Activated CD4-positive, alpha-beta T cell treated with anti-CD3 and anti-CD28 coated beads, Interleukin-2, Interleukin-6, amounts not matched to agents 100 ng/mL and 50 ng/mL, durations not matched to agents 16 hours and 8 hours (primary cell): ENCODE results near the gene VIPR2.
"Not testable (repeated sequence)": the region's sequence is repeated elsewhere in the genome, so short reads cannot be mapped to it uniquely, and the experiment has no call there.

Source experiments
- DNase-seq: peaks from one replicate; pipeline ENCODE4 v3.0.0-alpha.2; 2020

Gene VIPR2

DNA sequence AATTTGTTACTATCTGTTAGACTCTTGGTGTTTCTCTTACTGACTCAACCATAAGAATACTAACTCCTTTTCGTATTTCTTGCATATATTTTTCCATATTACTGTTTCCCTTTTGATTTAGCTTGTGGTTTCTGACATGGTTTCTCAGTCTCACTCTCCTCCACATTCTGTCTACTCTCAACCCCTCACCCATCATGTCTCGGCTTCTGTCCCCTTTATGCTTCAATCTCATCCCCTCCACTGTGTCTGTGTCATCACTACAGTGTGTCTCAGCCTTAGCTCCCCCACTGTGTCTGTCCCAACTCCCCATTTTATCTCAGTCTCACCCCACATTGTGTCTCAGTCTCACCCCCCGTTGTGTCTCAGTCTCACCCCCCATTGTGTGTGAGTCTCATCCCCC lies 126.9 kb downstream of the VIPR2 start:
- peak; percentile 19 for DNase-seq

DNA sequence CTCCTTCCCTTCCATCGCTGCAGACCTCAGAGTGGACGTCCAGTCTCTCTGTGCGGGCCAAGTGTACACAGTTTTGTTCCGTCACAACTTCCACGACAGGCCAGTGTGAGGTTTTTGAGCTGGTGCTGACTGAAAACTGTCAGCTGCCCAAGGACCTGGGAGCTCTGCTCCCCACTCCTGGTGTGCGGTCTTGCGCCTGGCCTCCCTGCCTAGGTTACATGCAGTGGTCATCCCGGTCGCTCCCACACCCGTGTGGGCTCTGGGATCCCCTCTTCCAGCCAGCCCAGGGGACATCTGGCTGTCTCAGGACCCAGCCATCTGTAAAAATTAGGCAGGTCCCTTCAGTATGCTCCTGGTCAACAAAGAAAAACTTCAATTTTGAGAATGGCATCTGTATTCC lies 127.5 kb downstream of the VIPR2 start:
- no peak for DNase-seq

DNA sequence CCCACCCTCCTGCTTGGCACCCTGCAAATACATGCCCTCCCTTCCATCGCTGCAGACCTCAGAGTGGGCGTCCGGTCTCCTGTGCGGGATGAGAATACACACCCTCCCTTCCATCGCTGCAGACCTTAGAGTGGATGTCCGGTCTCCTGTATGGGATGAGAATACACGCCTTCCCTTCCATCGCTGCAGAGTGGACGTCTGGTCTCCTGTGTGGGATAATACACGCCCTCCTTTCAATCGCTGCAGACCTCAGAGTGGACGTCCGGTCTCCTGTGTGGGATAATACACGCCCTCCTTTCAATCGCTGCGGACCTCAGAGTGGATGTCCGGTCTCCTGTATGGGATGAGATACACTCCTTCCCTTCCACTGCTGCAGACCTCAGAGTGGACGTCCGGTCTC lies 128.1 kb downstream of the VIPR2 start:
- DNase-seq, result no peak

DNA sequence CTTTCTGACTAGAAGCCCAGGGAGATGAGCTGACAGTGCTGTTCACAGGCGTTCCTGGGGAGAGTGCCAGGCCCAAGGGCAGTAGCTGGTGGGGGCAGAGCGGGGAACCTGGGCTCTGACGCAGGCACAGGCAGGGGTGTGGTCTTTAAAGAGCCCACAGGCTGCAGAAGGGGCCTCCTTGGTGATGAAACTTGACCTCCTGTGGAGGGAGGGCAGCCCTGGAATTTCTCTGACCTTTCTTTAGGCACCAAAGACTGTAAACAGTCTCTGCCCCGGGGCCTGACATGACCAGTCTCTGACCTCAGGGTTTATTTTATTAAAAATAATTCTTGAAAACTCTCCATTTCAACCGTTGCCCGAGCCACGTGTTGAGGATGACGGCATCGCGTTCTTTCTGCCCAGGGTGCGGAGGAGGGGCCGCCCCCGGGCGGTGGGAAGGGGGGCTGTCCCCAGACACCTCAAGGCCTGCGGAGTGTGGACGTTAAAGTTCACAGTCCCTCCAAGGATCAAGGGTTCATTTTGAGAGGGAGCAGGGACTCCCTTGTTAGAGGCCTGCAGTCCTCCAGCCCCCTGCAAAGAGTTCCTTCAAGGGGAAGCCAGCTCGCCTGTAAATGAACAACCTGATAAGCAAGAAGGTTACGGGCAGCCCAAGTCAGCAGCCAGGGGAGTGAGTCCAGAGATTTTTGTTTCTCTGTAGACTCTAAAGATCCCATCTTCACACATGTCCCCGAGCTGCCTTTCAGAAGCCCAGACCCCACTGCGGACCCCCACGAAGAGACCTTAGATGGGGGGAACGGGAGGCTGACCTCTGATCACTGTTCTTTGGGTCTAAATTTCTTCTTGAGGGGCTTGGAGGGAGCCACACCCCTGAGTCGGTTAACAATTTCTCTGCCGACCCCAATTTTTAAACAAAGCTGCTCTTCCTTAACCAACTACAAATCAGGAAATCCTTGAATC lies 128.9 kb downstream of the VIPR2 start:
- no peak for DNase-seq

DNA sequence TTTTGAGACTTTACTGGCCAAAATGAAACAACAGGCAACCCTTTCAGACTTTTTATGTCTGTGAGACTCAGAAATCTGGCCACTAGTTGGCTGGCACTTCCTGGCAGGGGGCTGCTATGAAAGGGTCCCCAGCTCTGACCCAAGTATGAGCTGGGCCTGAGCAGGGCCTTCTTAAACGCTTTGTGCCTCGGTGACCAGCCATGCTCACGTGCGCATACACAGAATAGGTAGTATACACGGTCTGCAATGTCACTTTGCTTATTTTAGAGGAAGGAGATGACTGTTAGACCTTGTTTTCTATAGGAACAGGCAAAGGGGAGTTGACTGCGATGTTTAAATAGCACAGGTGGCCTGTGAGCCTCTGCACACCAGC lies 129.6 kb downstream of the VIPR2 start:
- DNase-seq, result no peak

DNA sequence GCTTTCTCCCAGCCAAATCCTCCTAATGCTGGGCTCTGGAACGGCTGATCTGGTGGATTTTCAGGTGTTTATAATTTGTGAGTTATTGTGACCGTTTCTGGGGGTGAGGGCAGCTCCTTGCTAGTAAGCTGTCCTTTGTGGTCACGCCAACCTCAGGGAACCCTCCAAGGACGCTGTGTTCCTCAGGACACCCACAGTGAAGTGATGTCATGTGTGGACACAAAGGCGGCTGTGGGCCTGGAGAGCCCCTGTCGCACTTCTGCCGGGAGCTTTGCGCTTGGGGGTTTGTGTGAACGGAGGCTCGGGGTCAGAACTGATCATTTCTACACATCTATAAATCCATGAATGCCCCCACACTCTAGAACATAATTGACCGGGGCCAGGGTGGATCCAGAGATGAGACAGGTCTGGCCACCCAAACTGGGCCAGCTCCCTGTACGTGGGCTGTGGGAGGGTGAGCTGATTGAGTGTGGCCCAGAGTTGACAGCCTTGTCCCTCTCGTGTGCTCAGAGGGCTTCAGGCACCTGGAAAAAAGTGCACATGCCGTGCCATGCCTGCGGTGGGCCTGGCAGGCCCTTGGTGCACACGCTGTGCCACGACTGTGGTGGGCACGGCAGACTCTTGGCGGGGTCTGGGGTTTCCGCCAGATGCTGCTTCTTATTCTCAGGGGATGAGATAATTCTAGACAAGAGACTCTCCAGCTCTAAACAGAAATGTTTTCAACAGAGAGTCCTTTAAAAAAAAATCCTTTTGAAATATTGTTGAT lies 130.2 kb downstream of the VIPR2 start:
- no peak for DNase-seq

DNA sequence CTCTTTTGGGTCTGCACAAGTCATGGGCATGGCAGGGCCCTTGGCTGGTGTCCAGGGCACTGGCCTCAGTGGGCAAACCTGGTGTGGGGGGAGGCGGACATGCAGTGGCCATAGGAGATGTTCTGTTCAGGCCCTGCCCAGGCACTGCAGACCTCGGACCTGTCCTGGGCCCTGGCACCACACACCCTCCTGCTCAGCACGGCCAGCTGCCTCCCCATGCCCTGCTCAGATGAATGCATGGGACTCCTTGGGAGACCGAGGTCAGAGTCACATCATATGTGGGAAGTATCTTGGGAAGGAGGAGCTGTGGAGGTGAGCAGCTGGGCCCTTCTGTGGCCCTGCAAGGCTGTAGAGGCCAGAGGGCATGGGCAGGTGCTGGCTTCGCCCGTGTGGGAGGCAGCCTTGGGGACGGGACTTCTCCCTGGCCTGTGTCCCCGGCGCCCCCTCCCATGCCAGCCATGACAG lies 130.8 kb downstream of the VIPR2 start:
- DNase-seq, result no peak

DNA sequence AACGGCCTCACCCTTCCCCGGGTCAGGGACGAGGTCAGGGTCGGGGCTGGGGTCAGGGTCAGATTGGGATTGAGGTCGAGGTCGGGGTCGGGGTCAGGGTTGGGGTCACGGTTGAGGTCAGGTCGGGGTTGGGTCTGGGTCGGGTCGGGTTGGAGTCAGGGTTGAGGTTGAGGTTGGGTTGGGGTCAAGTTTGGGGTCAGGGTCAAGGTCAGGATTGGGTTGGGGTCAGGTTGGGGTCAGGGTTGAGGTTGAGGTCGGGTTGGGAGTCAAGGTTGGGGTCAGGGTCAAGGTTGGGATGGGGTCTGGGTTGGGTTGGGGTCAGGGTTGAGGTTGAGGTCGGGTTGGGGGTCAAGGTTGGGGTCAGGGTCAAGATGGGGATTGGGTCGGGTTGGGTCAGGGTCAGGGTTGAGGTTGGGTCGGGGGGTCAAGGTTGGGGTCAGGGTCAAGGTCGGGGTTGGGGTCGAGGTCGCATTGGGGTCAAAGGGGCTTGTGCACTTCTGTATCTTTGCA lies 131.4 kb downstream of the VIPR2 start:
- DNase-seq, result no peak

DNA sequence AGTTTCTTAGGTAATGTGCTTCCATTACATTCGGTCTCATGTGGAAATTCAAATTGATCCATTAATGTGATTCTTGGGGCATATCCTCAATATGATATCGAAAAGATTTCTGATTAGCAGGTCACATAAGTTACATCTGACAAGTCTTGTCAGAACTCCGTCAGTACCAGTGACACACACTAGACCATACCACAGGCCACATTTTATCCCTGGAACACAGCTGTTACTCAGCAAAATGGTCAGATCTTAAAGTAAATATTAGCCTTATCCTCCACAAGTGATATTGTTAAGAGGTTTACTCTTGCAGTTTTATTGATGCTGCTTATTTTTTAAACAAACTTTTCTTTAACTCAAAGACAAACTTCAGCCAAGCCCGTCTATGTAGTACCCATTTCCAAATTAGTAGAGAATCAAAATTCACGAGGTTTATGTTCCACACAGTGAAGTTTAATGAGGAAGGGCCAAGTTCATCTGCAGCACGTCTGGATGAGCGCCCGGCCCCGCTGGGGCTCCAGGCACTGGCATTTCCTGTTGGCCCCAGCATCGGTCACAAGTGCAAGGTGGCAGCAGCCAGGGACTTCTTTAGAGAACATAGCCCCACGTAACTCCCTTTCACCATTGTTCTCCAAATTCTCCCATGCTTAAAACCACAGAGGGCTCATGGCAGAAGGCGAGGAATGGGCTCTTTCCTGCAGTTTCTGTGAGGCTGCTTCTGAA lies 132.2 kb downstream of the VIPR2 start:
- DNase-seq, result no peak

DNA sequence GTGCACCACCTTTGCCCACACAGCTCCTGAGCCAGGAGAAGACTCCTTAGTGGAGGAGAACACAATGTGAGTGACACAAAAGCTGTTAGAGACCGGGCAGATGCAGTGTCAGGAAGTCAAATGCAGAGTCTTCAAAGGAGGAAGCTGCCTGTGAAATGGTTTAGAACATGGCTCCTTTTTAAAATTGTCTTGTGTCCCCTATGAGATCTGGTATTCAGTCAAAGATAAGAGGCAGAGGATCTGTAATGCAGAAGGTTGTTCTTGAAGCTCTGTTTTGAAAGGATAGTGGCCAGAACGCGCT lies 133.0 kb downstream of the VIPR2 start:
- no peak for DNase-seq

DNA sequence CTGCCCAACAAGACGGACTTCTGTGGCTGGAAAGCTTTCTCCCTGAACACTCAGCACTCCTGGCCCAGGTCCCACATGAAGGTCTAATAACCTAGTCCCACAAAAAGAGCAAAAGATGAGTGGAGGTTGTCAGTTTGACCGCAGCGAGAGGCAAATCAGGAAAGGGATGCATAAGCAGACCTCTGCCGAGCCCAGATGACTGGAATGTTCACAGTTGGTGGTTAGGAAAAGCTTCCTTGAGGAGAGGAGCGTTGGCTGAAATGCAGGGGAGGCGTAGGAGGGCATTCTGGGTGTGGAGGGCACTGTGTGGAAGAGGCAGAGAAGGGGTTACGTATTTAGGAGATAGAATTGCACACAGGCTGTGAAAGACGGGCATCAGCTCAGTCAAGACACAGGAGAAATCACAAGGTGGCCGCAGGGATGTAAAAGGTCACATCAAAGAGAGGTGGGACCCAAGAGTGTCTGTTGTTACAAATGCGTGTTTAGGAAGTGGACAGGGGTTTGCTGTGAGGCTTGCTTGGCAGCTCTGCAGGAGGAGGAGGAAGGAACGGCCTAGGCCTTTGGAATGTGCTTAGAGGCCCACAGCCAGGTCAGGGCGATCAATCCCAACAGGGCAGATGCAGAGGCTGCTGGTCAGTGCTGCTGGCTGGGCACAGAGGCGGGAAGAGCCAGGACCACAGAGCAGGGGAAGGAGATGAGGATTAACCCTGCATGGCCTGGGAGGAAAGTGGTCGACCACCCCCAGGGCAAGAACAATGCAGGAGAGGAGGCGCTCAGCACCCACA lies 133.5 kb downstream of the VIPR2 start:
- no peak for DNase-seq

DNA sequence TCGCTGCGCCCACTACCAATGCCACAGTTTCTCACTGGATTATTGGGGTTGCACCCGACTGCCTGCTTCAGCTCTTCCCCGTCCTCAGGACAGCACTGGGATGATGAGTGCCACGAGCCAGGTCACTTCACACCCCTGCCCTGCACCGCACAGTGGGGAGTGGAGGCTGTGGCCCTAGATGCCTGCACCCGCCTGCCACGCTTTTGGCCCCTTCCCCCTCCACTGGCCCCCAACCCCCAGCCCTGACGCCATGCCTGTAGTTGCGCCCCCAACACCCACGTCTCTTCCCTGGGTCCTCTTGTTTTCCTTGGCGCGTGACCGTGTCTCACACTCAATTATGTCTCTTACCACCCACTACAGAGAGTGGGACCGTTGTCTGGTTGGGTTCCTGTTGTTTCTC lies 134.3 kb downstream of the VIPR2 start:
- DNase-seq, result no peak

DNA sequence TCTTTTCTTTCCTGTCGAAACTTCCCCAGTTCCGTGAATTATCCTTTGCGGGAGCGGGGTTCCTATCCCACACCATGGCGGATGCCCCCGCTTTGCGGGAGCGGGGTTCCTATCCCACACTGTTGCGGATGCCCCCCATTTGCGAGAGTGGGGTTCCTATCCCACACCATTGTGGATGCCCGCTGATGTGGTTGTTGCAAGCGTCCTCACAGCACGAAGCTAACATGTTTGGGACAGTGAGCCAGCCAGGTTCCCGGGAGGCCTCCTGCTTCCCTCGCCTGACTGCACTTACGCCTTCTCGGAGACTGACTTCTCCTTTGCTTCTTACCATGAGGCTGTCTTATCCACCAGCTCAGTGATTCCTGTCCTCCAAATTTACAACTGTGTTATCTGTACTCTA lies 134.7 kb downstream of the VIPR2 start:
- DNase-seq, result no peak

DNA sequence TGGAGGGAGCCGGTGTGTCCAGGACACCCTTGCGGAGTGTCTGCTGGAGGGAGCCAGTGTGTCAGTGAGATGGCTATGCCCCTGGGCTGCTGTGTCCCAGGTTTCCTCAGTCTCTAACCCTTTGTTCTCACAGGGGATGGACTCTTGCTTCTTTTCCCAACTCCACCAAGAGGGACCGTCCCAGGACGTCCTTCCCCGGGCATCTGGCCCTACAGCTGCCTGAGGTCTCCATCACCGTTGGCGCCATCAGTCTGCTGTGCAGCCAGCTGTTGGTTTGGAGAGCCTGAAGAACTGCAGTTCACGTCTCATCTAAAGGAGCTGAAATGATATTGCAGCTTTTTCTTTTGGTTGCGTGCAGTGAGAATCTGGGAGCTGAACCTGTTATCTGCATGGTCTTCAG lies 136.2 kb downstream of the VIPR2 start:
- no peak for DNase-seq

DNA sequence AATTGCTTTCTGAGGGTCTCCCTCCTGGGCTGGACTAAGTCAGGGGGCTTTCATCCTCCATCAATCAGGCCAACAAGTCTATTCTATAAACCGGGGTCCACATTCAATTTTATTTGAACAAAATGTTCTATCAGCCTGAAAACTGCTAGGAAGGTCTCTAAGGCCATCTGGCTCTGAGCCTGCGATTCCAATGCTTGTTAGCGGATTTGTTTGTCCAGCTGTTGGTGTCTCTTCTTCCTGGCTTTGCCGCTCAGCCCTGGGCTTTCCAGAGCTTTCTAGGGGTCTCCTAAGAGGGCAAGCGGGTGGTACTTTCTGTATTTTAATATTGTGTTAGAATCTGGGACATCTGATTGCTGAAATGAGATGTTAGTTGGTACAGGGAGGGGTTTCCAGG lies 136.7 kb downstream of the VIPR2 start:
- no peak for DNase-seq

DNA sequence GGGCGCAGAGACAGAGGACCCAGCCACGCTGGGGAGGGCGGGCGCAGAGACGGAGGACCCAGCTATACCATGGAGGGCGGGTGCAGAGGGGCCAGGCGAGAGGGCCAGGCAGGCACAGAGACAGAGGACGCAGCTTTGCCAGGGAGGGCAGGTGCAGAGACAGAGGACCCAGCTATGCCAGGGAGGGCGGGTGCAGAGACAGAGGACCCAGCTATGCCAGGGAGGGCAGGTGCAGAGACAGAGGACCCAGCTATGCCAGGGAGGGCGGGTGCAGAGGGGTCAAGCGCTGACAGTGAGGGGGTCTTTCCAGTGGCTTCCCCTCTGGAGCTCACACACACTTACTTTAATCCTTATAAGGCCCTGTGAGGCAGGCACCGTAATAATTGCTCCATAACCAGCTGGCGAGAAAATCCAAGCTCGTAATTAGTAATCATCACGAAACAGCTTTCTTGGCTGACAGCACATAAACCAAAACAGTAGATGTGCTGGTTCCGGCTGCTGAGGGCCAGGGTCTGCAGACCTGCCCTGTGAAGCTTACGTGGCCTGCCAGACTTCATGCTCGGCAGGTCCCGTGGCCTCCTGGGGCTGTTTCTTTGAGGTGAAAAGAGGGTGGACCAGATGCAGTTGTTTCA lies 137.2 kb downstream of the VIPR2 start:
- DNase-seq, result no peak

DNA sequence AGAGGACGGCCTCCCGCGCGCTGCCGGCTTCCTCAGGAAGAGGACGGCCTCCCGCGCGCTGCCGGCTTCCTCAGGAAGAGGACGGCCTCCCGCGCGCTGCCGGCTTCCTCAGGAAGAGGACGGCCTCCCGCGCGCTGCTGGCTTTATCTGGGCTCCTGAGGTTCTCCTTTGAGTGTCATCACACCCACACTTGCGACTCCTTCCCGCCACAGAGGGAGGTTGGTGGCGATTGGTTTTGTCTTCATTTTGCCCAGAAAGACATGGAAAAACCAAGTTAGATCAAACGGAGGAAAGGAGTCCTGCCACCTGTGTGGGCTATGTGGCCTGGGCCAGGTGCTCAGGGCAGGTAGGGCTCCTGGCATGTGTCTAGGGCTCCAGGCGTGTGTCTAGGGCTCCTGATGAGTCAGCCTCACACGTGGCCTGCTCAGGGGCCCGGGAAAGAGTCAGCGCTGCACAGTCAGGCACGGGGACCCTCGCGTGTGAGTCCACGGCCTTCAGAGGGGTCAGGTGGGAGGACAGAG lies 138.0 kb downstream of the VIPR2 start:
- no peak for DNase-seq

DNA sequence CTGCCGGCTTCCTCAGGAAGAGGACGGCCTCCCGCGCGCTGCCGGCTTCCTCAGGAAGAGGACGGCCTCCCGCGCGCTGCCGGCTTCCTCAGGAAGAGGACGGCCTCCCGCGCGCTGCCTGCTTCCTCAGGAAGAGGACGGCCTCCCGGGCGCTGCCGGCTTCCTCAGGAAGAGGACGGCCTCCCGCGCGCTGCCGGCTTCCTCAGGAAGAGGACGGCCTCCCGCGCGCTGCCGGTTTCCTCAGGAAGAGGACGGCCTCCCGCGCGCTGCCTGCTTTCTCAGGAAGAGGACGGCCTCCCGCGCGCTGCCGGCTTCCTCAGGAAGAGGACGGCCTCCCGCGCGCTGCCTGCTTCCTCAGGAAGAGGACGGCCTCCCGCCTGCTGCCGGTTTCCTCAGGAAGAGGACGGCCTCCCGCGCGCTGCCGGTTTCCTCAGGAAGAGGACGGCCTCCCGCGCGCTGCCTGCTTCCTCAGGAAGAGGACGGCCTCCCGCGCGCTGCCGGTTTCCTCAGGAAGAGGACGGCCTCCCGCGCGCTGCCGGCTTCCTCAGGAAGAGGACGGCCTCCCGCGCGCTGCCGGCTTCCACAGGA lies 138.6 kb downstream of the VIPR2 start:
- not testable (repeated sequence) for DNase-seq

DNA sequence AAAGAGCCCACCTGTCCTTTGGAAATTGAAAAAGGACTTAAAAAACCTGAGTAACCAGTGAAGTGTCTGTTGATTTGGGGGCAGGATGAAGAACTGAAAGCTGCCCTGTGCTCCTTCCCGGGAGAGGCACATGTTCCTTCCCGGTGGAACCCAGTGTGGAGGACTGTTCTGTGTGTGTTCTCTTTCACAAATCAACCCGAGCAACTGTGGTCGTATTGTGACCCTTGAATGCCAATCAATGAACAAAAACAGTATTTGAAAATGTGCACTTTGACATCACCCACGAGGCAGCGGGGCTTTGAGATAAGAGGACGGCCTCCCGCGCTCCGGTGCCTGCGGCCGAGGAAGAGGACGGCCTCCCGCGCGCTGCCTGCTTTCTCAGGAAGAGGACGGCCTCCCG lies 139.0 kb downstream of the VIPR2 start:
- DNase-seq, result no peak

DNA sequence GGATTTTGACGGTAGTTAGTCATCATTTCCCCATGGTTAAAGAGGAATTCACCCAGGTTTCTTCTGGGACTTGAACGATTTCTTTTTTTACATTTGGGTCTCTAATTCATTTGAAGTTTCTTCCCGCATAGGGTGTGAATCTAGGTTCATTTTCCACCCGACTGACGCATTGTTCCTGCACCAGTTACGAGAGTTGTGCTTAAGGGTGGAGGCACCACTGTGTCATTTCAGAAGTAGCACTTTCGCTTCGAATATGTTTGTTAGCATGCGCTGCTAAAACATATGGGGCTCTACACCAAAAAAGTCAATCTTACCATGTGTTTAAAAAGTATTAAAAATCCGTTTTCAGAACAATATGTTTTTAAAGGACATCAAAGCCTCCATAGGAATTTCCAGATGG lies 140.3 kb downstream of the VIPR2 start:
- DNase-seq, result peak; percentile 72

DNA sequence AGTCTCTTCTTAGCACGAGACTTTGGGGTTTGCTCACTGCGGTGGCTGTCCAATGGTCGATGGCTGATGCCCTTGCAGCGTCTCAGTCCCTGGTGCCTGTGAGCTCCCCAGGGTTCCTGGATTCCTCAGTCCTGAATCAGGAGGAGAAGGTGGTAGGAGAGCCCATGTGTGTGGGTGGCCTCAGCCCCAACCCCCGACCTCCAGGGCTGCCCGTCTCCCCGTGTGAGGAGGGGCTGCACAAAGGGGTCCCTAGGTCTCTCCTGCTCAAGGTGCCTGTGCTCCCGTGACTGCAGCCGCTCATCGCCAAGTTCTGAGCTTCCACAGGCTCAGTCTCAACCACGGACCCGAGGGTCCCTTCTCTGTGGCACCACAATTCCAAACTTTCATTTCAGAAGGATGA lies 142.9 kb downstream of the VIPR2 start:
- no peak for DNase-seq
